NCI-H146 treated with DMSO at 0.1 percent for 48 hours (cell line): ENCODE data around the gene PDZD2.
"Not testable (repeated sequence)": the region's sequence is repeated elsewhere in the genome, so short reads cannot be mapped to it uniquely, and the experiment has no call there.

ENCODE experiments used
- DNase-seq: peaks from one replicate; lab custom pipeline; 2025; ENCODE audit not compliant: unreplicated experiment; lab: John Stamatoyannopoulos, UW

The PDZD2 gene

DNA sequence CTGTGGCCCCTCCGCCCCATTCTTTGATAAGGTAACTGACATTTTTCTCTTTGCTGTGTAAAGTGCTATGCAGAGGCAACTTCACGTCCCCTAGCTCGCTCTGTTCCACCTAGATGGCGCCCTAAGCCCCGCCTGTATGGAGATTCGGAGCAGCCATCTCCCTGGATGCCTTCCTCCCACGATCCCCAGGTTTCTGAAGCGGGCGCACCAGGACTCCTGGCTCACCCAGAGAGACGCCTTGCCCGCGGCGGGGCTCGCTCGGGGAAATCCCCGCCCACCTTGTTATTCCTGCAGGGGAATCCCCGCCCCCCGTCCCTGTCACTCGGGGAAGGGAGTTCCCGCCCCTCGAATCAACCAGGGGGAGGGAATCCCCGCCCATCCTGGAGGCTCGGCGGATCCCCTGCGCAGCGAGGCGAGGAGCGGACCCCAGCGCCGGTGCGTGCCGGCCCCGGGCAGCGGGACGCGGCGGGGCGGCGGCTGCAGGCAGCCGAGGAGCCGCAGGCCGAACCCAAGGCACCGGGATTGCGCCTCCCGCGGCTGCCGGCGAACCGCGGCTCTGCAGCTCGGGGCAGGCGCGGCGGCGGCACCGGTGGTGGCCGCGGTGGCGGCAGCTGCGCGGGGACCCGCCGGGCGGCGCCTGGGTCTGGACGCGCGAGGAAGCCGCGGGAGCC, at the start of gene PDZD2:
Gene PDZD2, plus strand, starts transcription at position 384 of the 671 bp plus-strand sequence.
- DNase-seq: peak; percentile 58

DNA sequence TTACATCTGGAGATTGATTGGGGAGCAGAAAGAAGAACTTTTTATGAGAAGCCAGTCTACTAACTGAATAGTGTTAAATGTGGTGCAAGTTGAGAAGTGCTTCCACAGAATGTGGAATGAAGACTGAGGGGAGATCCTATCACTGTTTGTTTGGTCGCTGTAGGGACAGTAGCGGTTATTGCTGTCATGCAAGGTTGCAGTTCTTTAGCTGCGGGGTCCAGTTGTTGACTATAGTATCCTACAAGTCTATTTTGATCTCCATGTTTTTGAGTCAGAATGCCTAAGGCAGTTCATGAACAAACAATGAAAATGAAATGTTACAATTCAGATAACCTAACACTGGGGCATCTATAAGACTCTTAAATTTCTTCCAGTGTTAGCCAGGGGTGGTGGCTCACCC, 45.3 kb upstream of the PDZD2 start:
- no peak for DNase-seq

DNA sequence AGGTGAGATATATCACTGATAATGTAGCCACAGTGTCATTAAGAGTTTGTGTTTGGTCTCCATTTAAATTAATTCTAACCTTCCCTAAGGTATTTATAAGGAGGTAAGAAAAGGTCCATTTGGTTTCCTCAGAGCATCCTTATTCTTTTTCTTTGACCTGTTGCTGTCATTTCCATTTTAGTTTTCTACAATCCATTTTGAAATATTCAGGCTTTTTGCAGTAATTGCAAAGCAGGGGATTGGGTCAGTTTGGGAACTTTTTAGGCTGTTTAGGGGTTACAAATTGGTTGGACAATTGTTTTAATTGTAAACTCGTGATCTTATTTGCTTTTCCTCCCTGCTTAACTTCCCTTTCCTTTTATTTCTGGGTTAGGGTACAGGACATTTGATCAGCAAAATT, 42.6 kb upstream of the PDZD2 start:
- DNase-seq: no peak

DNA sequence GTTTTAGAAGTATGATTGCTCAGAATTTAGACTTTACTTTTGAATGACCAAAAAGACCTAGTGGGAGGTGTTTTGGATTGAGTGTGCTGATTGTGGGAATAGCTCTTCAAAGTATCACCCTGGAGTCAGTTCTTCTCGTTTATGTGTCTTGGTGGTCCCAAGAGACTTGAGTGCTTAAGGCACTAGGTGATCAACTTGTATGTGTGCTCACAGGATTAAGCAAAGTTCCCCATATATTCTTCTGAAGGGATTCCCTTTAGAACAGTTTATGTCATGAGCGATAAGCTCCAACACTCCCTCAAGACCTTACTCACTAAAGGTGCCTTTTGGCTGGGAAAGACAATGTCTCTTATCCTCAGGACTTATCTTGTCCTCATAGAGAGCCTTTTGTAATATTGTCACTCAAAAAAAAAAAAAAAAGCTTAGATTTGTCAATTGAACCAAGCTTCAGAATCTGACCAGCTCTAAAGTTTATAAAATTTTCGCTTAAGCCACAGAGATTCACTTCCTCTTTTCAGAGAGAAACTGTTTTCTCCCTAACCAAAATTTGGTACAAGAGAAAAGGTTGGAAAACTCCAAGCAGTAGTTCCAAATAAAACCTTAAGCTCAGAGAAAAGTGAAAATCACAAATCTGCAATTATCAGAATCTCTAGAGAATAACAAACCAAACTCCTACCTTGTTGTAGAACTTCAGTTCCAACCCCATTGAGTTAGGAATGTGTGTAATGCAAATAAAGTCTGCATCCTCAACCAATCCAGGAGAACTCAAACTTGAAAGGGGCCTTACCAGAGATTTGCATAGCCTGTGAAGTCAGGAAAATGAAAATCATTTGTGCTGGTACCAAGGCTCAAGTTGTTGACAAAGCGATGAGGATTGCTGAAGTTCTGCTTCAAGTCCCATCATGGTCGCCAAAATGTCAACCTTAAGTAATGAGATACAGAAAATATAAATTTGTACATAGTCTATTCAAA, 40.0 kb upstream of the PDZD2 start:
- no peak for DNase-seq

- not testable (repeated sequence) for DNase-seq
Observed at GRCh38 chr5:31602305-31602704, 36.6 kb upstream of the PDZD2 start.

DNA sequence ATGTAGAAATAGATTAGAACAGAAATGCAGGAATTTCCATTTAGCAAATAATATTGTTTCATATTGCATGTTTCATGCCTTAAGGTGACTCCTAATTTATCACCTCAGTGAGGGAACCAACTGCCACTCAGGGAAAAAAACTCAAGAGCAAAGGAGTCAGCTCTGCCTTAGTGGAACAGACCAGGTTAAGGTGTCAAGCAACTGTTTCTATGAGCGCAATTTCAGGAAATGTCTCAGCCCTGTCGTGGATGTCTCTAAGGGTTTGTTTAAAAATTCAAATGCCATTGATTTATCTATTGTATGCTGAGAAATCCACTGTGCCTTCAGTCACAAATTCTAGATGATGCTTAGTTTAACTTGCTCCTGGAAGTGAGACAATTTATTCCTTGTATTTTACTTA, 34.7 kb upstream of the PDZD2 start:
- no peak for DNase-seq

- no peak for DNase-seq
Observed at GRCh38 chr5:31604644-31605043, 34.3 kb upstream of the PDZD2 start.

DNA sequence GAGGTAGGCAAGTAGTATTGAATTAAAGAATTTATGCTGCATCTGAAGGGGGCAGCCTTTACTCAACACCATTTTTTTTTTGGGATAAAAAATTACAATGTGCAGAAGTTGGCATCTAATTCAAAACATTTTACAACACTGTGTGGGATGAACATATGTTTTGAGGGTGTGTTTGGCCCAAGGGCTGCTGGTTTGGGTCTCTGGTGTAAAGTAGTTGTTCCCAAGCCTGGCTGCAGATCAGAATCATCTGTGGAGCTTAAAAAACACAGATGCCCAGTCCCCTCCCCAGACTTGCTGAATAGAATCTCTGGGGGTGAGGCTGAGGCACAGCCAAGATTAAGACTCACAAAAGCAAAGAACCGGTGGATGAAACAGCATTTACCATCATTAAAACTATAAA, 33.0 kb upstream of the PDZD2 start:
- no peak for DNase-seq

GRCh38 chr5:31607546-31607945, 31.4 kb upstream of the PDZD2 start:
- no peak for DNase-seq

- DNase-seq: no peak
Observed at GRCh38 chr5:31611002-31611401, 27.9 kb upstream of the PDZD2 start.

GRCh38 chr5:31613651-31614050, 25.3 kb upstream of the PDZD2 start:
- no peak for DNase-seq

DNA sequence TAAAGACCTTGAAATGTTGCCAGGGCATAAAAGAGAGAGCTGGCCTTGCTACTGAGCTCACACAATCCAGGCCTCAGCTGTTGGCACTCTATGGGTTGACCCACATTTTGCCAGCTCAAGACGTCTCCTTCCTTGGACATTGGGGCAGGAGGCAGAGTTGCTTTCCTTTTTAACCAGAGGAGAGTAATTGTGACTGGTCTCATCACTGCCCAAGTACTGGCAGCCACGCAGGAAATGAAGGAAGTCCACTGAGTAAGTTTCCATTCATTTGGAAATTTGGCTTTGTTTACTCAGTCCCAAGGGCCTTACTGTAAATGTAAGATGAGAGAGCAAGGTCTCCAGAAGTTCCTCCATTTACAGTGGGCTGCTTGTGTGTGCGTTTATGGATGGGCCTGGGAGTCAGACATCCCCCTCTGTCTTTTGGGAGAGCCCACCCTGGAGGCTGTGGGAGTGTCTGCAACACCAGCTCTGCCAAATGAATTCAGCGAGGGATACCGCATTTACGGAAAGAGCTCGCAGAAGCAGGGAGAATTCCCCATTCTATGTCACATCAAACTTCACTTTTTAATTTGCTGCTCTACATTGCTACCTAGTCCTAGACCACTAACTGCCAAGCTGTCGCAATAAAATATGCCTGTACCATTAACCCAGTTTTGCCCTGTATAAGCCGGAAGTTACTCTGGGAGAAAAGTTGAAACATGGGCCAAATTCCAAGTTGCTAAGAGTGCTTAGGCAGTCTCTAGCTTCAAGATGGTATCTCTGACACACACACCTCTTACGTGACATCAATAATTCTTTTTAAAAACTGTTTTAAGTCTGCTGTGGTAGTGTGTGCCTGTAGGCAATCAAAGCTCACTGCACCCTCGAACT, 24.5 kb upstream of the PDZD2 start:
- DNase-seq: no peak

DNA sequence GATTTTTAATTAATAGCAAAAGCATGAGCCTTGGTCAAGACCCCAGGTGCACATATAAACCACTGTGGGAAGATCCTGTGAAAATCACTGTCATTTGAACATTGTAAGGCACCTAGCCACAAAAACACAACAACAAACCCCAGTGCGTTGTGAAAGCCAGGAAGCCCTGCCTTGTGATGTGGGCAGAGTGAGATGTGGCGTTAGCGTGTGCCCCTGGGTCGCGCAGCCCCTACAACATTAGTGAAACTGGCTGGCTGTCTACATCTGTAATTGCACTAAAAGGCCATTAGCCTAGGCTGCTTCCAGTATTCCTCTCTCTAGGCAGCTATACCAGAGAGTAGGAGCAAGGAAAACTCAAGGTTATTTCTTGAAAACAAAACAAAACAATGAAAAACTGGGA, 21.1 kb upstream of the PDZD2 start:
- no peak for DNase-seq

GRCh38 chr5:31620026-31620425, 18.9 kb upstream of the PDZD2 start:
- DNase-seq: no peak

- no peak for DNase-seq
Observed at GRCh38 chr5:31623249-31623648, 15.7 kb upstream of the PDZD2 start.

- no peak for DNase-seq
Observed at GRCh38 chr5:31625394-31625793, 13.5 kb upstream of the PDZD2 start.

- no peak for DNase-seq
Observed at GRCh38 chr5:31626156-31626555, 12.8 kb upstream of the PDZD2 start.

- no peak for DNase-seq
Observed at GRCh38 chr5:31626604-31627234, 12.2 kb upstream of the PDZD2 start.

GRCh38 chr5:31630931-31631330, 8.0 kb upstream of the PDZD2 start:
- no peak for DNase-seq

GRCh38 chr5:31632460-31632859, 6.5 kb upstream of the PDZD2 start:
- DNase-seq: no peak

DNA sequence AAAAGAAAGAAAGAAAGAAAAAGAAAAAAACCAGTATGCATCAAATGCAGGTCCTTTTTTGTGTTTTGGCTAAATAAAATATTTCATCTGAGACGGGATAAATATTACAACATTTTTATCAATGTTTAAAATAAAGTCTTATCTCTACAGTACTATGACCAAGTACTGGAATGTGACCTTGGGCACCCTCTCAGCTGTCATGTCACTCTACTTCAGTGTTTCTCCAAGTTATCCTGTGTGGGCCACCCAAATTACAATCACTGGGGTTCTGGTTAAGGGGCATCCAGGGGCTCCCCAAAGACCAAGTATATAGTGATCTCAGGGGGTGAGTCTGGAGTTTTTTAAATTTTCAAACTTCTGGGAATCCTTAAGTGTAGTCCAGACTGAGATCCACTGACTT, 3.5 kb upstream of the PDZD2 start:
- no peak for DNase-seq
